MM.1S (cell line): ENCODE results near the gene MFNG.

Experiments used
- DNase-seq: peaks from one replicate; pipeline ENCODE4 v3.0.0-alpha.2; 2015
- H2AFZ ChIP-seq: fragments of 300-600 bp; sonication (generic); 2 replicates; pipeline ENCODE4 v1.6.0; 2016; ENCODE audit warnings: antibody characterized with exemption, low read length
- H3F3A ChIP-seq: fragments of 300-600 bp; sonication (generic); 2 replicates; pipeline ENCODE4 v1.6.1; 2016; ENCODE audit warnings: mild to moderate bottlenecking, antibody characterized with exemption, low read length, moderate library complexity, mixed read lengths; ENCODE audit not compliant: insufficient read depth
- H3K27ac ChIP-seq: fragments of 300-600 bp; sonication (generic); 2 replicates; pipeline ENCODE4 v1.5.1; 2016; ENCODE audit warnings: mild to moderate bottlenecking, low read length
- H3K27me3 ChIP-seq: fragments of 300-600 bp; sonication (generic); replicated peaks from 2 replicates; pipeline ENCODE4 v1.6.0; 2016; ENCODE audit warnings: low read length; ENCODE audit not compliant: insufficient read depth
- H3K36me3 ChIP-seq: fragments of 300-600 bp; sonication (generic); replicated peaks from 2 replicates; pipeline ENCODE4 v1.6.1; 2016; ENCODE audit warnings: mild to moderate bottlenecking, low read length, mixed read lengths; ENCODE audit not compliant: insufficient read depth
- H3K4me1 ChIP-seq: fragments of 300-600 bp; sonication (generic); 2 replicates; pipeline ENCODE4 v1.6.1; 2016; ENCODE audit warnings: low read length, mixed read lengths
- H3K4me2 ChIP-seq: fragments of 300-600 bp; sonication (generic); 2 replicates; pipeline ENCODE4 v1.6.0; 2016; ENCODE audit warnings: low read depth, low read length
- H3K4me3 ChIP-seq: fragments of 300-600 bp; sonication (generic); 2 replicates; pipeline ENCODE4 v1.5.1; 2016; ENCODE audit warnings: low read length, mixed read lengths
- H3K79me2 ChIP-seq: fragments of 300-600 bp; sonication (generic); 2 replicates; pipeline ENCODE4 v1.6.1; 2016; ENCODE audit warnings: mixed run types, low read length, mixed read lengths
- H3K9ac ChIP-seq: fragments of 300-600 bp; sonication (generic); 2 replicates; pipeline ENCODE4 v1.6.1; 2016; ENCODE audit warnings: low read length, mixed read lengths
- H3K9me2 ChIP-seq: fragments of 300-600 bp; sonication (generic); replicated peaks from 2 replicates; pipeline ENCODE4 v1.6.1; 2016; ENCODE audit warnings: mild to moderate bottlenecking, low read length, mixed read lengths; ENCODE audit not compliant: insufficient read depth
- H3K9me3 ChIP-seq: fragments of 300-600 bp; sonication (generic); replicated peaks from 2 replicates; pipeline ENCODE4 v1.6.1; 2016; ENCODE audit warnings: mild to moderate bottlenecking, low read length, mixed read lengths; ENCODE audit not compliant: insufficient read depth
- H4K20me1 ChIP-seq: fragments of 300-600 bp; sonication (generic); 2 replicates; pipeline ENCODE4 v1.6.1; 2016; ENCODE audit warnings: mild to moderate bottlenecking, low read length, moderate library complexity, mixed read lengths; ENCODE audit not compliant: insufficient read depth
- EZH2 ChIP-seq: fragments of 300-600 bp; sonication (generic); optimal IDR thresholded peaks from 2 replicates; pipeline ENCODE3; 2017; ENCODE audit warnings: low read depth, mild to moderate bottlenecking, antibody characterized with exemption, low read length, mixed read lengths
- EZH2phosphoT487 ChIP-seq: fragments of 300-600 bp; sonication (generic); IDR thresholded peaks from 2 replicates; pipeline ENCODE4 v1.6.1; 2018; ENCODE audit warnings: antibody characterized with exemption, low read length
- TF ChIP-seq, protein P1 (sequence below): fragments of 300-600 bp; sonication (generic); IDR thresholded peaks from 2 replicates; pipeline ENCODE4 v1.5.1; 2016; ENCODE audit warnings: antibody characterized with exemption, low read length, mixed read lengths

MFNG gene, protein sequence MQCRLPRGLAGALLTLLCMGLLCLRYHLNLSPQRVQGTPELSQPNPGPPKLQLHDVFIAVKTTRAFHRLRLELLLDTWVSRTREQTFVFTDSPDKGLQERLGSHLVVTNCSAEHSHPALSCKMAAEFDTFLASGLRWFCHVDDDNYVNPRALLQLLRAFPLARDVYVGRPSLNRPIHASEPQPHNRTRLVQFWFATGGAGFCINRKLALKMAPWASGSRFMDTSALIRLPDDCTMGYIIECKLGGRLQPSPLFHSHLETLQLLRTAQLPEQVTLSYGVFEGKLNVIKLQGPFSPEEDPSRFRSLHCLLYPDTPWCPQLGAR

DNA sequence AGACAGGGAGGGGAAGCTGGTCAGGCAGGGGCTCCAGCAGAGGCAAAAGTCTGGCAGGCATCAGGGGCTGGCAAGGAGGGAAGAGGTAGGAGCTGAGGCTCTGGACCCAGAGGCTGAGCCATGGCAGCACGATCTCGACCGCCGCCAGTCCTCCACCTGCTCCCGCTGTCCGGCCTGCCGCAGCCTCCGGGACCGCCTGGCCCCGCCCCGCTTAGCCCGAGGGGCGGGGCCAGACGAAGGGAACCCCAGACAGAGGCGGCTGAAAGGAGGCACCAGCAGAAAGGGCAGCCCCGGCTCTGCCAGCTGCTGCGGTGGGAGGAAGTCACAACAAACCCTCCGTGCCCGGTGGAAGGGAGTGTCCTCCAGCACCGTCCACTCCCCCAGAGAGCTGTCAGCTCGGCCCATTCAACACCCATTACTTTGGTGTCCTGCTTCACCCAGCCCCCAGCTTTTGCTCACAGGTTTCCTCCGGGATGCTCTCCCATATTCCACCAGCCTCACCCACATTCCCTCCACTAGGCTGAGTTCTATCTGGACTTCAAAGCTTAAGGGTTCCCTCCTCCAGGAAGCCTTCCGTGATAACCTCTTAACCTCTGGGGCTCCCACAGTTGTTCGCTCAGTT, at the start of gene MFNG:
TSS of gene MFNG (minus strand) at position 161 of the 622 bp plus-strand sequence. CDS start 207 bp downstream, outside the sequence.
- Histone ChIP-seq H3K79me2 (peaks cover 49% of the 10 kb centered on the region), H3K4me2 (peak within 1 kb of the TSS; percentile 83), H3K9me3 (no peaks in the 10 kb centered on the region), H3K4me3 (peak within 1 kb of the TSS; percentile 91), H3K9me2 (no peaks in the 10 kb centered on the region), H2AFZ (peak within 1 kb of the TSS; percentile 61), H3K4me1 (peaks cover 13% of the 10 kb centered on the region; the same call in 1 of the 2 replicates), H3K27me3 (no peaks in the 10 kb centered on the region; the same call in 1 of the 2 replicates), H3K36me3 (no peaks in the 10 kb centered on the region), H3F3A (no peaks in the 10 kb centered on the region; the same call in 1 of the 2 replicates), H3K9ac (peak within 1 kb of the TSS; percentile 89), H3K27ac (peak within 1 kb of the TSS; percentile 75), H4K20me1 (no peaks in the 10 kb centered on the region)
- no peak for TF ChIP-seq EZH2phosphoT487
- no peak for TF ChIP-seq EZH2
- DNase-seq, result peak; percentile 93

DNA sequence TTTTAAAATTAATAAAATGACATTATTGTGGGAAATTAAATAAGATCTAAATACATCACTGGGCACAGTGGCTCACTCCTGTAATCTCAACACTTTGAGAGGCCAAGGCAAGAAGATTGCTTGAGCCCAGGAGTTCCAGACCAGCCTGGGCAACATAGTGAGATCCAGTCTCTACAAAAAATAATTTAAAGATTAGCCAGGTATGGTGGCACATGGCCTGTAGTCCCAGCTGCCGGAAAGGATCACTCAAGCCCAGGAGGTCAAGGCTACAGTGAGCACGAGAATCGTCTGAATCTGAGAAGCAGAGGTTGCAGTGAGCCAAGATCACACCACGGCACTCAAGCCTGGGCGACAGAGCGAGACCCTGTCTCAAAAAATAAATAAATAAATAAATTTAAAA, 49.0 kb upstream of the MFNG start:
- H3K9ac ChIP-seq, result no peak overlapping the region
- H3F3A ChIP-seq, result peaks cover 4% of the 10 kb centered on the region; the same call in 1 of the 2 replicates
- H3K9me2 ChIP-seq, result no peaks in the 10 kb centered on the region
- no peak overlapping the region for H3K4me2 ChIP-seq
- no peak overlapping the region for H2AFZ ChIP-seq
- no peaks in the 10 kb centered on the region for H3K36me3 ChIP-seq
- TF ChIP-seq, protein P1, sequence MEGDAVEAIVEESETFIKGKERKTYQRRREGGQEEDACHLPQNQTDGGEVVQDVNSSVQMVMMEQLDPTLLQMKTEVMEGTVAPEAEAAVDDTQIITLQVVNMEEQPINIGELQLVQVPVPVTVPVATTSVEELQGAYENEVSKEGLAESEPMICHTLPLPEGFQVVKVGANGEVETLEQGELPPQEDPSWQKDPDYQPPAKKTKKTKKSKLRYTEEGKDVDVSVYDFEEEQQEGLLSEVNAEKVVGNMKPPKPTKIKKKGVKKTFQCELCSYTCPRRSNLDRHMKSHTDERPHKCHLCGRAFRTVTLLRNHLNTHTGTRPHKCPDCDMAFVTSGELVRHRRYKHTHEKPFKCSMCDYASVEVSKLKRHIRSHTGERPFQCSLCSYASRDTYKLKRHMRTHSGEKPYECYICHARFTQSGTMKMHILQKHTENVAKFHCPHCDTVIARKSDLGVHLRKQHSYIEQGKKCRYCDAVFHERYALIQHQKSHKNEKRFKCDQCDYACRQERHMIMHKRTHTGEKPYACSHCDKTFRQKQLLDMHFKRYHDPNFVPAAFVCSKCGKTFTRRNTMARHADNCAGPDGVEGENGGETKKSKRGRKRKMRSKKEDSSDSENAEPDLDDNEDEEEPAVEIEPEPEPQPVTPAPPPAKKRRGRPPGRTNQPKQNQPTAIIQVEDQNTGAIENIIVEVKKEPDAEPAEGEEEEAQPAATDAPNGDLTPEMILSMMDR, result no peak
- TF ChIP-seq EZH2phosphoT487 (no peak), EZH2 (no peak)
- no peaks in the 10 kb centered on the region for H3K79me2 ChIP-seq
- H3K4me1 ChIP-seq, result peaks cover 15% of the 10 kb centered on the region
- H4K20me1 ChIP-seq, result no peaks in the 10 kb centered on the region
- peaks cover 3% of the 10 kb centered on the region; the same call in 1 of the 2 replicates for H3K27me3 ChIP-seq
- no peak overlapping the region for H3K4me3 ChIP-seq
- H3K27ac ChIP-seq, result no peak overlapping the region
- H3K9me3 ChIP-seq, result no peaks in the 10 kb centered on the region
- DNase-seq, result no peak

DNA sequence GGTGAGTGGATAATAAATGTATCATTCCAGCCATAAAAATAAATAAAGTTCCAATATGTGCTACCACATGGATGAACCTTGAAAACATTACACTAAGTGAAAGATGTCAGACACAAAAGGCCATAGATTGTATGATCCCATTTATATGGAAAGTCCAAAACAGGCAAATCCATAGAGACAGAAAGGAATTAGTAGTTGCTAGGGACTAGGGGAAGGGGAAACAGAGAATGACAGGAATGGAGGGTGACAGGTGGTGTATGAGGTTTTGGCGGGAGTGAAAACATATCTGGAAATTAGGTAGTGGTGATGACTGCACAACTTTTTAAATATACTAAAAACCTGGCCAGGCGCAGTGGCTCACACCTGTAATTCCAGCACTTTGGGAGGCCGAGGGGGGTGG, 48.3 kb upstream of the MFNG start:
- H3K27me3 ChIP-seq, result peaks cover 3% of the 10 kb centered on the region; the same call in 1 of the 2 replicates
- no peak for DNase-seq
- H4K20me1 ChIP-seq, result no peaks in the 10 kb centered on the region
- no peaks in the 10 kb centered on the region for H3K9me2 ChIP-seq
- H2AFZ ChIP-seq, result no peak overlapping the region
- no peak overlapping the region for H3K4me3 ChIP-seq
- peaks cover 13% of the 10 kb centered on the region for H3K4me1 ChIP-seq
- H3K79me2 ChIP-seq, result no peaks in the 10 kb centered on the region
- TF ChIP-seq, protein P1, result no peak
- TF ChIP-seq EZH2phosphoT487, result no peak
- TF ChIP-seq EZH2, result no peak
- H3K36me3 ChIP-seq, result no peaks in the 10 kb centered on the region
- H3F3A ChIP-seq, result peaks cover 4% of the 10 kb centered on the region; the same call in 1 of the 2 replicates
- H3K27ac ChIP-seq, result no peak overlapping the region
- no peak overlapping the region for H3K9ac ChIP-seq
- no peak overlapping the region for H3K4me2 ChIP-seq
- H3K9me3 ChIP-seq, result no peaks in the 10 kb centered on the region

DNA sequence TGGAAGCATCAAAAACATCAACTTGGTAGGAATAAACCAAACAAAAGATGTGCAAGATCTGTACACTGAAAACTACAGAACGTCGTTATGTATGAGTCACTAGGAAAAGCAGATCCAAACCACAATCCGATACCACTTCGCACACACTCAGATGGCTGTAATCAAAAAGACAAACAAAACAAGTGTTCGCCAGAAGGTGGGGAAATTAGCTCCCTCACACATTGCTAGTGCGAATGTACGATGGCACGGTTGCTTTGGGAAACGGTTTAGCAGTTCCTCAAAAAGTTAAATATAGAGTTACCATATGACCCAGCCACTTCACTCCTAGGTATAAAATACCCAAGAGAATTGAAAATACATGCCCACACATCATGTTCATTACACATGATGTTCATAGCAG, 47.8 kb upstream of the MFNG start:
- Histone ChIP-seq H3K36me3 (no peaks in the 10 kb centered on the region), H3K9me2 (no peaks in the 10 kb centered on the region), H3K9ac (no peak overlapping the region), H3K79me2 (no peaks in the 10 kb centered on the region), H3K4me3 (no peak overlapping the region), H4K20me1 (no peaks in the 10 kb centered on the region), H3K4me2 (no peak overlapping the region), H3K9me3 (no peaks in the 10 kb centered on the region), H3F3A (peaks cover 4% of the 10 kb centered on the region; the same call in 1 of the 2 replicates), H3K4me1 (peaks cover 8% of the 10 kb centered on the region), H2AFZ (no peak overlapping the region), H3K27me3 (peaks cover 3% of the 10 kb centered on the region; the same call in 1 of the 2 replicates), H3K27ac (no peak overlapping the region)
- DNase-seq, result no peak
- TF ChIP-seq EZH2phosphoT487 (no peak), EZH2 (no peak)
- TF ChIP-seq, protein P1, result no peak
